NCI-H82 (cell line): ENCODE data around the gene CTDSPL.

Experiments
- DNase-seq: peaks from one replicate; lab custom pipeline; 2025; lab: John Stamatoyannopoulos, UW

CTDSPL gene

DNA sequence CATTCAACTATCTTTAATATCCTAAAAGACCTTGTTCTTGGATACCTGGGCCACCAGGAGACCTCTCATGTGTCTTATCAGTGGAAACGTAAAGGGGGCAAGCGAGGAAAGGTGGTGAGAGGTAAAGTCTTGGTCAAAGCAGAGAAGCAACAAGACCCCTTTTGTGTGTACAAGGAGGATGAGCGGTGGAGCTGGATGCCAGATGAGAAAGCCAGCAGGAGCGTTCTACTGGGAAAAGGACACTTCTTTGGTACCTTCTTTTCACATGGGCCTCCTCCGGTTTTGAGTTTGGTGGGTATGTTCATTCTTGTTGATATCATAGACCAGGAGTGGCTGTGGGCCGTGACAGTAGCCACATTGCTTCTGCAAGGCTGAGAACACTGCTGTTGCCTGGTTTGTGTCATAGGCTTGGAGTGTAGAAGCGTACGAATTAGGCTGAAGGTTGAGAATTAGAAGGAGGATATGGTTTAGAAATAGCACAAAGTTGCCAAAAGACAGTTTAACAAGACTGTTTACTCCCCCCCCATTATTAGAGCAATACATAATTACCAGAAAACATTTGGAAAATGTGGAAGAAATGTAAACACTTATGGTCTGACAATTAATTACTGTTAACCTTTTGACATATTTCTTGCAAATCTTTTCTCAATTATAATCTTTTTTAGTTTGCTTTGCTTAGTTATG is 82.1 kb downstream of the CTDSPL start:
- no peak for DNase-seq

DNA sequence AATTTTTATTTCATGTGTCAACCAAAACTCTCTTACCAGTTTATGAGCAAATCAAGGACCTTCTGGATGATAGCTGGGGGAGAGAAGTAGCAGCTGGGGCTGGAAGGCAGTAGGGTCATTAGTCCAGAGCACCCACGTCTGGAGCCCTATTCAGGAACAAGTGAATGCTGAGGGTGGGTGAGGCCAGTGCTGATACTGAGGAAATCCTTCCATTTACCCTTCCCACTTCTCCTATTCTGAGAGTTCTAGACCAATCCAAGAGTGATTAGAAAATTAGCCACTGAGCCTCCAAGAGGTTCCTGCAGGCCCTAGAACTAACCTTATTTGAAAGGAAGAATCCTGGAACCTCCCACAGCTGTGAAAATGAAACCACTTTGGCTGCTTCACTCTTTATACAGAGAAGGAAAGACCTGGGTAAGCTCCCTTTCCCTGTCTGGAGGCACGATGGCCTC is 82.7 kb downstream of the CTDSPL start:
- DNase-seq, result no peak

DNA sequence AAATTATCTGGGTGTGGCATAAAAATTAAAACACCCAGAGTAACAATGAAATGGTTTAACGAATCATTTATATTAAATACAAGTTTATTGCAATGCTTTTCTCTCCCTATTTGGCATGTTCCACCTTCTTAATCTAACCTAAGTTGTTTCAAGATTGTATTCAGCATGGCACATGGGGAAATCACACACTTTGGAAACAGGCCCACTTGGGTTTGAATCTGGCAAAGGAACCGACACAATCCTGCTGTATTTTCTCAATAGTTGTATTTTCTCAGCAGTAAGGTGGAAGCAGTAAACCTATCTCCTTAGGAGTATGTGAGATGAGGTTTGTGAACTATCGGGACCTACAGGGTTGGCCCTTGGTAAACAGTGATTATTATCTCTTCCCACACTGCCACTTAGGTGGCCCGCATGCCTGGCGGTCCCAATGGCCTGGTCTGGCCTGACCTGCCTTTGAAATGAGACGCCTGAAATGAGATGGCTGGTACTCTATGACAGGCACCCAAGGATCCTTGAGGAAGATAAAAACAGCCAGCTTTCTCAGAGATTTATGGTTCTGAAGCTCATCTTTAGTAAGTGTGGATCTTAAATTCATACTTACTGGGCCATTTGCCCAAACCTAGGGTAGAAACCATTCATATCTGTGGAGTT is 83.6 kb downstream of the CTDSPL start:
- DNase-seq, result no peak

DNA sequence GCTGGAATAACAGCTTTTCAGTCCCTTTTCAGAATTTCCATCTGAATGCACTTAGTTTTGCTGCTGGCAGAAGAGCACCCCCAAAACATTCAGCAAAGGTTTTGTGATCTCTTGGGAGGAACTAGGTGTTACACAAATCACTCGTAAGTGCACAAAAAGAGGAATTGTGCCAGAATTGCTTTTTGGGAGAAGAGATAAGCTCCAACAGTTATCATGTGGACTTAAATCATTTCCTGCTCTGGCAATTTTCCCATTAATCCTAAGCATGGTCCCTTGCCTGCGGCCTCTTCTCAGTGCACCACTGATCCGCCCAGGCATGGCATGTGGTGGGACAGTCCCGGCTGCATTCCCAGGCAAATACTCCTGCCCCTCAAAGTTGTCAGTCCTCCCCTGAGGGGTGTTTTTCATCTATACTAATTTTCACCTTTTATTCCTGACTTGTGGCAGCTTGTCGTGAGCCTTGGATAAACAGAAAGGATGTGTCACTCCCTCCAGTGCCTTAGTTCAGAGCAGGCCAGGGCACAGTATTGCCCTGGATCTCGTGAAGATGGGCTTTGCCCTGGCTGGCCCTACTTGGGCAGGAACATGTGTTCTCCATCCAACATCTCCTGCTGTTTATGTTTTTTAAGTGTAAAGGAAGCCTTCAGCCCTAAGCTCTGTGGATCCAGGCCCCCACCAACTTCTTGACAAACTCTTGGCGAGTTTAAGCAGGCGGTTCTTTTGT is 84.3 kb downstream of the CTDSPL start:
- DNase-seq, result no peak

DNA sequence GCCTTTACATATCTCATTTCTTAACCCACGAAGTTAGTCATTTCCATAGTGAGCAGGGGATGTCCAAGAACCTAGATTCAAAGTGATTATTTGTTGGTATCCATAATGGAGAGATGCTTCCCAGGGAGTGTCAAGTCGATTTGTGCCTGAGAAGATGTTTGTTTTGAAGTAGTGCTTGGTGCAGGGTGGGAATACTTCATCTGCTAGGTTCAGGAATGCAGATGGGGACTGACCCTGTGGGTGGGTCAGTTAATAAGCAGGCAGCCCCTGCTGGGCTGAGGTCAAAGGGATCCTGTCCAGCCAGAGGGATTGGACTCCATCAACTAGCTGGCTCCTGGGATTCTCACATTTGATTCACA is 84.8 kb downstream of the CTDSPL start:
- DNase-seq, result no peak

DNA sequence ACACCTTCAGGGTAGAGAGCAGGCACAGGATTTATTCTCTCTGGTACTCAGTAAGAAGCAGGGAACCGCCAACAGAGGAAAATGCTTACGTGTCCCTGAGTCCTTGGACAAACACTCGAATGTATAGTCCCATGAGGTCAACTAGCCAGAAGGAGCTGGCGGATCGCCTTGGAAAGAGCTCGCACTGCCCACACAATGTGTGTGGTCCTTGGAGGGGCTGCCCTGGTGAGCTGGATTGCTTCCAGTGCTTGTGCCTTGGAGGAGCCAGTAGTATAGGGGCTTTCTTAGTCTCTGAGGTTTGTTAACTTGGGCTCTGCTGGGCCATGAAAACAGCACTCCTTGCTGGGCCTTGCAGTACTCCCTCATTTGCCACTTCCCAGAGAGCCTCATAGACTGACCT is 88.2 kb downstream of the CTDSPL start:
- no peak for DNase-seq

DNA sequence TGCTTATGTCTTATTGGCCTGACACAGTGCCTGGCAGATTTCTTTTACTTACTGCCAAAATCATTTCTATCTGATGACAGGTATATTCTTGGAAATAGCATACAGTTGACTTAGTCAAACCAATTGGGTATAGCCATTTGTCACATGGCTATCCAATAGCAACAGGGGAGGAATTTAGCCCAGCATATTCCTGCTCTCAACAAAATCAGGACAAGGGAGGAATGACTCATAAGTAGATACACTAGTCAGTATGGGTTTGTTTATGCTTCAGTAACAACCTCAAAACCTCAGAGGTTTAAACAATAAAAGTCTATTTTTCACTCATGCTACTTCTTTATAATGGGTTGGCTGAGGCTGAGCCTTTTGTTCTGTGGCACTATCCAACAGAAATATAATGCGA is 90.9 kb downstream of the CTDSPL start:
- no peak for DNase-seq

DNA sequence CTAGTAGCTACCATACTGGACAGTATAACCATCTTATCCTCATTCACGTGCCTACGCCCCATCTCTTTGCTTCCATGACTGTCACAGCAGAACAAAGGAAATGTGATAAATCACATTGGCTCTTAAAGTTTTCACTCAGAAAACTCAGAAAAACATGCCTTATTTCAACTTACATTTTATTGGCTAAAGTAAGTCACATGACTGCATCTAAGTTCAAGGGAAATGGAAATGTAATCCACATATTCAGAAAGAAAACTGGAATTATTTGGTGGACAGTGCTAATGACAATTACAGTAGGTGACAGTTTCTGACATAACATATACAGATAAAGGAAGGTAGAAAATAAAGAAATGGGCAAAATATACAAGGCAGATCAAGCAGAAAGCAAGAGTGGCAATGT is 91.5 kb downstream of the CTDSPL start:
- no peak for DNase-seq

DNA sequence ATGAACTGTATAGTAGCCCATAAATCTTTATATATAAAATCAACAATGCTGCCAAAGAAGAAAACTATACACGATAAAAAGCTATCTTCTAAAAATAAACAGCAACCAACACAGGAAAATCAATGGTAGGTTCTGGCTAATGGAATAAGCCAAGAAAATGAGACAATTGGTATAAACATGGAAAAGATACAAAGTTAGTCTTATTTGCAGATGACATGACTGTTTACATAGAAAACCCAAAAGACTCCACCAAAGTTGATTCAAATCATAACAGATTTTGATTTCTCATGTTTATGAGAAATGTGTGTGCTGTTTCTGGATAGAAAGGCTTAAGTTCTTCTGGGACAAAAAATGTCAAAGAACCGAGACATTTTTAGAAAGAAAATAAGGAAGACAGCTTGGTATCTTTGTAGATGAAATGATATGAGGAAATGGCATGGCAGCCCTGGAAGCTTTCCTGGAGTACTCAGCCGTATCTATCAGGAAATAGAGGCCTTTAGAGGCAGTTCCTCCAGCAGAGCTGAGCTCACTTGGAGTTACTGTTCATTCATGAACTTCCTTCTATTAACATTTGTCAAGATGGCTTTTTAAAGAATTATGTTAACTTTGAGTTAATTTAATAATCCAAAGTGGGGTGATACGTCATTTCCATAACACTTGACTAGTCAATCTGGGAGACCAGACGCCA is 92.2 kb downstream of the CTDSPL start:
- no peak for DNase-seq

DNA sequence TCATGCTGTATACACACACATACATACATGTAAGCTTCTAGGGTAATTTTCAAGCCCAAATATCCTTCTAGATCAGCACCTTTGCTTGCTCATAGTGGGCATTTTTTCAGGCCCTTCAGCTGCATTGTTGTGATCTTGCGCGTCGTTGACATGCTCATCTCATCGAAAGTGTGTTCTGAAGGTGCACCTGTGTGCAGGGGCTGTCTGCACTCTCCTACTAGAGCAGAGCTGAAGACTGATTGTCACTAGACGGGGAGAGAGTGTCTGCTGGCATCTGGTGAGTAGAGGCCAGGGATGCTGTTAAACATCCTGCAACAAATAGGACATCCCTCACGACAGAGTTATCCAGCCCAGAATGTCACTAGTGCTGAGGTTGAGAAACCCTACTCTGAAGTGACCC is 93.2 kb downstream of the CTDSPL start:
- DNase-seq, result no peak

DNA sequence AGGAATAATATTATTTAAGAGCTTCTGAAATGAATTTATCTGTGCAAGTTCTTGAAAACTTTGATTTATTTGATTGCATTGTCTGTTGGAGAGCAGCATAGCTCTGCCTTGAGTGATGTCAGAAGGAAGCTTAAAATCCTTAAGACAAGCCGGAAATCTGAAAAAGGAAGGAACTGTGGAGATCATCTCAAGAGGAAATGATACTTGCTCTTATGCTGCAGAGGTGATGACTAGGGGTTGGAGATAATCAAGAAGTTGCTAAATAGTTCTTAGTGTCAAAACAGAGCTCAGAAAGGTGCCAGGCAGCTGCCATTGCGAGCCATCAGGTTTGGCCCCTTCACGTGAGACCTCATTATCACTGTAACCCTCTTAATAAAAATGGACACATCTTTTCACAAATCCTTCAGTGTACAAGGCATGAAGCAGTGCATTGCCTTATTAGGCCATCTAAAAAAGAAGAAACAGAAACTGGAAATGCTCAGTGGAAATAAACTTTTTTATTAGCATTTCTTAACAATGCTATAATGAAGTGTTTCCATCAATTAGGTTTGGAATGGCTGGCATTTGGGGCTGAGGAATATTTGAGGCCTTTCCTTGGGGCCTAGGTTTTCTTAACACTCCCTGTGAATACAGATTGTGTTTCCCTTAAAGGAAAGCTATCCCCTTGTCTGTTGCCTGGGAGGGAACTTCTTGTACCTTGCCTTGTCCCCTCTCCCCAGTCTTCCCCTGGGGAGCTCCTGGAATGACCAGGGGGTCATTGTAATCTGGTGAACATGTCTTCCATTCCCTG is 94.4 kb downstream of the CTDSPL start:
- DNase-seq, result no peak

DNA sequence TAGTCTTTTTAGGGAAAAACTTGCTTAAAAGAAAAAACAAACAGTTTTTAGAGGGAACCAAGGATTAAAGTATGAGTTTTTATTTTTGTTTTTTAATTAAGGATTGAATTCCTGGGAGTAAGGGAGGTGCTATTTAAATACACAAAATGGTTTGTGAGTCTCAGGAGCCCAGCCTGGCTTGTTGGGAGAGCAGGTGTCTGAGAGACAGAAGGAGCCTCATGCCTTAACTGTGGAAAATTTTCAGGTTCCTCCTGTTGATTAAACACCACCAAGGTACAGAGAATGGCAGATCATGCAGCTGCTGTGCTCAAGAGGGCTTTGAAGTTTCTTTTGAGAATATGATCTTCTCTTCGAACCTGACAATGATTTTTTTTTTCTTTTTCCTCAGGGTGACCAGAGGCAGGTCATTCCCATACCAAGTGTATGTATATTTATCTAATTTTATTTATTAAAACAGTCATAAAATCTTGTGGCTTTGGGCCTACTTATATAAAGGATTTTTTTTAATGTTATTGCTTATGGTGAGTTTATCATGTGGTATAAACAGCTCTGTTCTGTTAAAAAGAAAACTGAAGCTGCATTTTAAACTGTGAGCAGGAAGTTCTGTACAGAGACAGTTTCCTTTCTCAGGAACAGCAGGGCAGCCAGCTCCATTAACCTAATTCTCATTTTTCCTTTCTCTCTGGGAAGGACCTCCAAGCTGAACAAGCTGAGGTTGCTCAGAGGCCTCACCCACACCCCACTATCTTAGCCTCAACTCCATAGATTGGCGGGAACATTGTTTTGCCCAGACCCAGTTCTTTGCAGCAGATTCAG is 95.3 kb downstream of the CTDSPL start:
- DNase-seq, result no peak

DNA sequence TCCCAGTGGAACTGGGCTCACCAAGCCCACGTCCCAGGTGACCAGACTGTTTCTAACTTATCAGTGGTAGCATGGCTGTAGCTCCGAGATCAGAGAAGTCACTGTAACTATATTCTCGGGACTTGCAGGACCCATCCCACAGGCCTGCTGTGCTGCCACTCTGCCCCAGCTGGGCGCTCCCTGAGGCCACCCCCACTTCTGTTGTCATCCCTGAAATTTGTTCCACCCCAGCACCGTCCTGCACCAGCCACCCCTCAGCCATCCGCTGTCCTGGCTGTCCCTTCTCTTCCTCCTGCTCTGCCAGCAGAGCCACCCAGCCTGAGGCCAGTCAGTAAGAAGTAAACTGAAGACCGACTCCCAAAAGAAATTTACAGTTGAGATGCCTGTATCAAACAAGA is 95.9 kb downstream of the CTDSPL start:
- no peak for DNase-seq

DNA sequence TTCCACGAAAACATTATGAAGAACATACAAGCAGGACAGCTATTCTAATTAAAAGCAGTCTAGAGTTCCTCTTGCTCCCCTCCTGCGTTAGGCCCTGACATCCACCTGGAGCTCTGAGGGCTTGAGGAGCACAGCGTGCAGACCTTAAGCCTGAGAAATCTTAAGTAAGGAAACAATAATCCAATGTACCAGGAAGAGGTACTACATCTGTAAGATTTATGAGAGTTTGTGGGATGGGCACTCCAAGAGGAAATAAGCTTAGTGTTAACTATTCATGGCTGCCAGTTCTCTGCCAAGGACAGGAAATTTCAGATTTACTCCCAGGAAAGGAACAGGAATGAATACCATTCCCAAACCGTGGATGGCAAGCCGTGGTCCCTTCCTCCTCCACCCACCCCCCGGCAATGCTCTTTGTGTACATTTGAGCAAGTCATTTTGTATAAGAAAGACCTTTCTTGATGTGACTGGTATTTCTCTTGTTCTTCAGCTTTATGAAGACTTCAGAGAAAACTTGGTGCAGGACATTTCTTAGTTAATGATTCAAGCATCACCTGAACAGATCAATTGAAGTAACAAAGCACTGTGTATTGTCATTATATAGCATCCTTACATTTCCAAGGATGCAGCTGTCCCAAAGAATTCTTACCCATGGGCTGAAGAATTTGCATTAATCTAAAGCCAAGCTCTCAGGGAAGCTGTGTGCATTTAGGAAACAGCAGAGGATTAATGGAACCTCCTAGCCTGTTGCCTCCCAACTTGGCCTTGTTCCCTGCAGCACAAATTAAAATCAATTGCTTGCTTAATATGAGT is 100.1 kb downstream of the CTDSPL start:
- peak; percentile 32 for DNase-seq

DNA sequence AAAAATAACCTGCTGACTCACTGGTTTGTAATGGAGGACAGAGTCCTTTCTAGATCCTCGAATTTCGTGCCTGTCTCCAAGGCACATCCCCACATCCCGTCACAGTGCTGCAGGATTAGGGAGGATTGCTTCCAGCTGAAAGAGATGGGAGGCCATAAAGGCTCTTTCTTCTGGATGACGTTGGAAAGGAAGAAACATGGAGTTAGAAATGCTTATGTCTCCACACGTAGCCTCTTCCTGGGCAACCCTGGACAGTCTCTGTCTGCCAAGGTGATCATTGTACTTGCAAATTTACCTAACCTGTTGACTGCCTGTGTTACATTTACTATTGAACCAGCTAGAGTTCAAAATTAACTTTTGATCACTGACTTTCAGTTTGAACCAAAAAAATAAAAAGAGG is 101.3 kb downstream of the CTDSPL start:
- DNase-seq, result no peak

DNA sequence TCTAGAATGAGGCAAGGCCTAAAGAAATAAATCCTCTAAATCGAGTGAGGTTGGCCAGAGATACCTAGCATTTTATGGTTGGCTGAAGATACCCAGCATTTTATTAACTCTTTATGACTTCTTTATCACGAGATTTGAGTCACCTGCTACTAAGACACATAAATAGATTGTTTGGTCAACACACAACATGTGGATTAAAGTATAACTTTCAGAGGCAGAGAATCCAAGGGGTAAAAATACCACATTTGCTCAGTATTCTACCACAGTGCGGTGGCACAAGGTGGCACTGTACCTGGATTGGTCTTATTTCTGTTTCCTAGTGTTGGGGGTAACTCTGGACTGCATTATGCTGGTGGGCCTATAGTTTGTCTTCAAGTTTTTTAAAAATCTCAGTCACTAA is 102.0 kb downstream of the CTDSPL start:
- DNase-seq, result no peak

DNA sequence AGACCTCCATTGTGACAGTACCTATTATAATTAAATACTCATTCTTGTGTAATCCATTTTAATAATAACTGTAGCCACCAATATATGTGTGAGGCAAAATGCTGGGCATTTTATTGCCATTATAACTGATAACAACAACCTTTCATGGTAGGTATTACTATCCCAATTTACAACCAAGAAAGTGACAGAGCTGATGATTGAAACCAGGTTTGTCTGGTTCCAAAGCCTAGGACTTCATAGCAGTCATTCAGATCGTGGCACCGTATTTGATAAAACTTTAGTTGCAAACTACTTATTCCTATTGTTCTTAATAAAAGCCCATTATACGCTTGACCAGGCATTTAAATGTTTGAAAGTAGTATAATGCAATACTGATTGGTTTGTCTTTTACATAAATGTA is 102.5 kb downstream of the CTDSPL start:
- DNase-seq, result no peak

DNA sequence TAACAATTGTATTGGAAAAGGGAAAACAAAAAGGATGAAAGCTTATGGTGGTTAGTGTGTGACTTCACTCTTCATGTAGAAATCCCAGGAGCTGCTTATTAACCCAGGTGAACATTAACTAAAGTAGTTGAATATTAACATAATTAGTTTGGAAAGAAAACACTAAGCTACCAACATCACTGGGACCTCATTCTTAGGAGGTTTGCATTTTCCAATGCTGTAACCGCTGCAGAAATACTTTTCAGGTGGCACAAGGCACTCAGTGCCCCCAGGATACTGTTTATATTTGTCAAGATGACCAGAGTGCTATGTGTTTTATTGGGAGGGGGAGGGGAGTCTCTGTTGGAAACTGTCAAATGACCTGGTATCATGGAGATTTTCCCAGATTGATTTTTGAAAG is 103.0 kb downstream of the CTDSPL start:
- no peak for DNase-seq

DNA sequence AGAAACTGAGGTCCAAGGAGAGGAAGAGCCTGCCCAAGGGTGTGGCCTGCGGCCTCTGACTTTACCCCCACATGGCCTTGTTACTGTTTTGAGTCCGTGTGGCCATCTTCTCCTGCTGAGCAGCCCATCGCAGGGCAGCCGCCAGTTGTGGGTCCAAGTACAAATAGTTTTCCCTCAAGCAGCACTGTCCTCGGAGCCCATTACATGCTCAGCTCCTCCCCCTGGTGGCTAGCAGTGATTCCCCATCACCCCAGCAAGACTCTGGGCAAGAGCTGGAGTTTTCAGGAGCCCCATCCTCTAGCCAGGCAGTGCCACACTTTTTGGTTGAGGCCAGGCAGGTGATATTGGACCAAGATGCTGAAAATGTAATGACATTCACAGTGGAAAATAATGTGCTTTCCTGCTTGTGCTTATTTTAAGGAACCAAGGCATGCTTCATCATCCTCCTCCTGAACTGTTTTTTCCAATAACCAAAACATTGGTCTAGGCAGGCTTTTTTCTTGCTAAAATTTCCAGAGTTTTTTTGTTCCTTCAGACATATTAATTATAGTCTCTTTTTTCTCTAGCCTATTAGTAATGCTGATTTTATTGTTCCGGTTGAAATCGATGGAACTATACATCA is 105.7 kb downstream of the CTDSPL start:
- DNase-seq, result peak; percentile 63

DNA sequence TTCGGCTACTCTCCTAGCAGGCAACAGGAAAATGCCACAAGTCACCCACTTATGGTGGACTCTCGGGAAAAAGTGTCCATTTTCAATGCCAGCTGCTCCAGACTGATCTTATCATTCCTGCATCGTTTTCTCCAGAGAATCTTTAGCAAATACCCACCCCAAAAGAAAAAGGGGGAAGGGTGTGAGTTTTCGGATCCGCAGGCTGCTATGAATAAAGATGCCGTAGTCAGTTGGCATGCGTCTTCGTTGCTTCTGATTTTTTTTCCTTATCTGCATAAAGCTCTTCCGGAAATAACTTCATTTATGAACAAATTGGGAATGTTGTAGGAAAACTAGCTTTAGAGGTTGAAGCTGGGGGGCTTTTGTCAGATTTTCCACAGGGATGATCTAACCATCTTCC is 106.5 kb downstream of the CTDSPL start:
- no peak for DNase-seq
